NB4 (cell line): ENCODE data around the gene HK3.

Experiments
- DNase-seq: peaks from one replicate; pipeline ENCODE4 v3.0.0; 2010; ENCODE audit warnings: low read depth
- H3K4me3 ChIP-seq: one replicate; pipeline ENCODE4 v1.5.1; 2011; ENCODE audit warnings: mild to moderate bottlenecking, low read depth, low read length, moderate library complexity
- CTCF ChIP-seq: IDR thresholded peaks from one replicate; pipeline ENCODE4 v1.5.1; 2012; ENCODE audit warnings: low read depth, low read length
- MAX ChIP-seq: IDR thresholded peaks from 2 replicates; pipeline ENCODE4 v1.6.1; 2011; ENCODE audit warnings: low read depth, low read length
- MYC ChIP-seq: IDR thresholded peaks from 2 replicates; pipeline ENCODE4 v1.6.1; 2011; ENCODE audit warnings: low read depth, low read length
- POLR2A ChIP-seq: IDR thresholded peaks from 2 replicates; pipeline ENCODE4 v1.6.1; 2011; ENCODE audit warnings: mild to moderate bottlenecking; ENCODE audit not compliant: insufficient read length; ENCODE audit errors: extremely low read depth

Gene HK3

GRCh38 chr5:176835918-176836317, 63.2 kb downstream of the HK3 start:
- DNase-seq, result no peak
- TF ChIP-seq MYC (no peak), POLR2A (no peak), CTCF (no peak), MAX (no peak)
- H3K4me3 ChIP-seq, result no peak overlapping the region

GRCh38 chr5:176833286-176833685, 65.9 kb downstream of the HK3 start:
- TF ChIP-seq MAX (no peak), POLR2A (no peak), MYC (no peak), CTCF (no peak)
- H3K4me3 ChIP-seq, result no peak overlapping the region
- DNase-seq, result no peak

- DNase-seq, result no peak
- no peak for TF ChIP-seq MYC
- TF ChIP-seq CTCF, result no peak
- no peak for TF ChIP-seq MAX
- TF ChIP-seq POLR2A, result no peak
- no peak overlapping the region for H3K4me3 ChIP-seq
Observed at GRCh38 chr5:176832162-176832561, 67.0 kb downstream of the HK3 start.

- TF ChIP-seq MYC (no peak), POLR2A (no peak), CTCF (no peak), MAX (no peak)
- DNase-seq, result no peak
- no peak overlapping the region for H3K4me3 ChIP-seq
Observed at GRCh38 chr5:176831425-176831824, 67.7 kb downstream of the HK3 start.

GRCh38 chr5:176830995-176831423, 68.1 kb downstream of the HK3 start:
- DNase-seq, result no peak
- TF ChIP-seq MAX (no peak), CTCF (no peak), MYC (no peak), POLR2A (no peak)
- H3K4me3 ChIP-seq, result no peak overlapping the region
